ENCODE results near the gene CFAP91. TPM values are rescaled to one million over a fixed set of nuclear protein-coding genes. Genes with fewer than 3 reads are reported as not detected.
"Not testable (repeated sequence)": the region's sequence is repeated elsewhere in the genome, so short reads cannot be mapped to it uniquely, and the experiment has no call there.

Gene CFAP91
- polyA plus RNA-seq, 1 donor, result 1.1 TPM

GRCh38 chr3:119678209-119678608 lies 24.6 kb upstream of the CFAP91 start:
- DNase-seq, result not testable (repeated sequence)

GRCh38 chr3:119679874-119680273 lies 22.9 kb upstream of the CFAP91 start:
- DNase-seq, result no peak

- DNase-seq, result no peak
These were observed 21.5 kb upstream of the CFAP91 start for GRCh38 chr3:119681279-119681678.

- no peak for DNase-seq
These were observed 19.4 kb upstream of the CFAP91 start for GRCh38 chr3:119683421-119683820.

GRCh38 chr3:119690043-119690656 lies 12.7 kb upstream of the CFAP91 start:
- no peak for DNase-seq

GRCh38 chr3:119695480-119695879 lies 7.3 kb upstream of the CFAP91 start:
- no peak for DNase-seq

- no peak for DNase-seq
These were observed 5.4 kb upstream of the CFAP91 start for GRCh38 chr3:119697394-119697793.

- no peak for DNase-seq
These were observed 2.4 kb upstream of the CFAP91 start for GRCh38 chr3:119700269-119700919.

GRCh38 chr3:119700920-119701734 lies 1.7 kb upstream of the CFAP91 start:
- no peak for DNase-seq

- DNase-seq, result no peak
These were observed 1.2 kb downstream of the CFAP91 start for GRCh38 chr3:119703820-119704531.

GRCh38 chr3:119715105-119715504 lies 12.3 kb downstream of the CFAP91 start:
- no peak for DNase-seq

GRCh38 chr3:119716998-119717397 lies 14.2 kb downstream of the CFAP91 start:
- DNase-seq, result no peak

GRCh38 chr3:119717520-119717919 lies 14.7 kb downstream of the CFAP91 start:
- DNase-seq, result no peak

GRCh38 chr3:119723022-119723421 lies 20.2 kb downstream of the CFAP91 start:
- no peak for DNase-seq

GRCh38 chr3:119726909-119727308 lies 24.1 kb downstream of the CFAP91 start:
- no peak for DNase-seq

- DNase-seq, result no peak
These were observed 27.2 kb downstream of the CFAP91 start for GRCh38 chr3:119729996-119730395.

- no peak for DNase-seq
These were observed 28.9 kb downstream of the CFAP91 start for GRCh38 chr3:119731560-119732343.

GRCh38 chr3:119733812-119734211 lies 31.0 kb downstream of the CFAP91 start:
- no peak for DNase-seq

GRCh38 chr3:119738741-119739140 lies 35.9 kb downstream of the CFAP91 start:
- no peak for DNase-seq

- no peak for DNase-seq
These were observed 39.1 kb downstream of the CFAP91 start for GRCh38 chr3:119741657-119742590.

GRCh38 chr3:119743921-119744320 lies 41.1 kb downstream of the CFAP91 start:
- no peak for DNase-seq
